DND-41 (cell line): ENCODE measurements around the gene PLK2.

Experiments
- ATAC-seq: fragments of 200-7000 bp; cut with Tn5 transposase; 3 replicates; pipeline ENCODE4 v1.9.1; 2021; ENCODE audit warnings: low read depth; ENCODE audit not compliant: insufficient read depth
- DNase-seq: peaks from one replicate; pipeline ENCODE4 v3.0.0-alpha.2; 2020
- H2AFZ ChIP-seq: 2 replicates; pipeline ENCODE4 v1.6.0; 2012; ENCODE audit warnings: low read depth, low read length
- H3K27ac ChIP-seq: 2 replicates; pipeline ENCODE4 v1.5.1; 2012; ENCODE audit warnings: low read length, inconsistent platforms
- H3K27me3 ChIP-seq: fragments of 200-600 bp; sonication (generic); 2 replicates; pipeline ENCODE4 v1.6.0; 2012; ENCODE audit warnings: low read length, mild to moderate bottlenecking, inconsistent platforms; ENCODE audit not compliant: insufficient read depth, poor library complexity
- H3K36me3 ChIP-seq: 2 replicates; pipeline ENCODE4 v1.5.1; 2012; ENCODE audit warnings: low read length, inconsistent platforms; ENCODE audit not compliant: insufficient read depth
- H3K4me1 ChIP-seq: 2 replicates; pipeline ENCODE4 v1.5.1; 2012; ENCODE audit warnings: mild to moderate bottlenecking, low read length; ENCODE audit not compliant: insufficient read depth
- H3K4me2 ChIP-seq: 2 replicates; pipeline ENCODE4 v1.6.0; 2012; ENCODE audit warnings: mild to moderate bottlenecking, moderate library complexity, low read length, inconsistent platforms; ENCODE audit not compliant: insufficient read depth
- H3K4me3 ChIP-seq, 2 experiments: fragments of 200-600 bp in 1 of 2; shearing (Covaris generic) in 1 of 2; 2 replicates each; pipeline ENCODE4 v1.5.1; 2012 to 2016; ENCODE audit warnings: inconsistent platforms in 2 of 2, low read length in 2 of 2, mild to moderate bottlenecking in 2 of 2, low read depth in 1 of 2, moderate library complexity in 1 of 2
- H3K79me2 ChIP-seq: 2 replicates; pipeline ENCODE4 v1.6.0; 2012; ENCODE audit warnings: low read length, inconsistent platforms; ENCODE audit not compliant: insufficient read depth
- H3K9ac ChIP-seq: 2 replicates; pipeline ENCODE4 v1.6.0; 2012; ENCODE audit warnings: low read depth, mild to moderate bottlenecking, inconsistent platforms, low read length, moderate library complexity
- H3K9me3 ChIP-seq: 2 replicates; pipeline ENCODE4 v1.5.1; 2012; ENCODE audit warnings: low read length, moderate library complexity, mild to moderate bottlenecking, inconsistent platforms; ENCODE audit not compliant: insufficient read depth, severe bottlenecking
- H4K20me1 ChIP-seq: 2 replicates; pipeline ENCODE4 v1.6.0; 2012; ENCODE audit warnings: low read length; ENCODE audit not compliant: insufficient read depth
- CTCF ChIP-seq: IDR thresholded peaks from 2 replicates; pipeline ENCODE4 v1.5.1; 2012; ENCODE audit warnings: borderline replicate concordance, low read length, moderate library complexity, mild to moderate bottlenecking; ENCODE audit not compliant: poor library complexity, severe bottlenecking; ENCODE audit errors: extremely low read depth
- EZH2 ChIP-seq: IDR thresholded peaks from 3 replicates; pipeline ENCODE4 v1.6.1; 2012; ENCODE audit warnings: borderline replicate concordance, low read depth, mild to moderate bottlenecking, moderate library complexity, low read length, inconsistent platforms; ENCODE audit not compliant: severe bottlenecking

Gene PLK2

GRCh38 chr5:58405175-58405574 is 54.7 kb downstream of the PLK2 start:
- TF ChIP-seq CTCF (no peak), EZH2 (no peak)
- Histone ChIP-seq H3K79me2 (no peaks in the 10 kb centered on the region), H3K4me2 (no peak overlapping the region), H4K20me1 (no peaks in the 10 kb centered on the region), H2AFZ (no peak overlapping the region), H3K9me3 (no peaks in the 10 kb centered on the region), H3K27ac (no peak overlapping the region), H3K36me3 (no peaks in the 10 kb centered on the region), H3K4me1 (no peaks in the 10 kb centered on the region), H3K4me3 (no peak overlapping the region), H3K27me3 (no peaks in the 10 kb centered on the region), H3K9ac (no peak overlapping the region)
- no peak for DNase-seq
- ATAC-seq, result no peak

- ATAC-seq (no peak), DNase-seq (no peak)
- no peak overlapping the region for H3K4me2 ChIP-seq
- H3K27ac ChIP-seq, result no peak overlapping the region
- no peaks in the 10 kb centered on the region for H3K9me3 ChIP-seq
- no peaks in the 10 kb centered on the region for H3K36me3 ChIP-seq
- H2AFZ ChIP-seq, result no peak overlapping the region
- H4K20me1 ChIP-seq, result no peaks in the 10 kb centered on the region
- H3K4me3 ChIP-seq, result no peak overlapping the region
- no peaks in the 10 kb centered on the region for H3K79me2 ChIP-seq
- no peaks in the 10 kb centered on the region for H3K27me3 ChIP-seq
- no peak for TF ChIP-seq CTCF
- TF ChIP-seq EZH2, result no peak
- no peaks in the 10 kb centered on the region for H3K4me1 ChIP-seq
- no peak overlapping the region for H3K9ac ChIP-seq
Observed at GRCh38 chr5:58404734-58405133, 55.2 kb downstream of the PLK2 start.
